SHP77 (cell line): ENCODE measurements around the gene CMBL.

Source experiments
- DNase-seq, 2 experiments: peaks; one replicate each; lab custom pipeline; 2025; lab: John Stamatoyannopoulos, UW

Gene CMBL

DNA sequence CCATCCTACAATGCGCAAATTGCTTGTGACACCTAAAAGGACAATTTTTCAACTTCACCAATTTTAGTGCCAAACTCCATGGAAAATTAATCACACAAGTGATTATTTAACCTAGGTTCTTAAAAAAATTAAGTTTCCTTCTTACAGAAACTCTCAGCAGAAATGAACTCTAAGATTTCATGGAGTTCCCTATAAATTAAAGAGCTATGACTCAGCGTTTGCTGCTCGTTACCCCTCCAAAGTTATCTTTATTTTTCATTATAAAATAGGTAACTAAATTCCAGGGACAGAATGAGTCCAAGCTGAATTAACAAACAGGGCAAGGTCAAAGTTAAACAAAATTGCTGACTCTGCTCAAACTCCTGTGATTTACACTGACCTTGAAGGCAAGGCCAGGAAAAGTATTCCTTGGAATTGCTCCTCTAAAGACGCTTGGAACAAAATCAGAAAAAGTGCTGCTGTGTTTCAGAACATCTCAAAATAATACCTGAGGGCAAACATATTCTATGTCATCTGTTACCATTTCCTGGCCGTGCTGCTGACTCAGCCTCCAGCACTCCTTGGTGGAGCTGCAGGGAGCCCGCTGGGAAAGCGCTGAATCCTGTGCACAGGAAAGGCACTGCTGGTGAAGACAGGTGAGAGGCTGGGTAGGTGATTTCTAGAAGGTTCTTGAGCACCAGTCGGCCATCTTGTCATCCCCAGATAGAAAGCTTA, 2.5 kb upstream of the CMBL start:
- peak in 1 of 2 experiments; percentile 32 for DNase-seq

GRCh38 chr5:10308844-10309243, 1.1 kb upstream of the CMBL start:
- DNase-seq: no peak

DNA sequence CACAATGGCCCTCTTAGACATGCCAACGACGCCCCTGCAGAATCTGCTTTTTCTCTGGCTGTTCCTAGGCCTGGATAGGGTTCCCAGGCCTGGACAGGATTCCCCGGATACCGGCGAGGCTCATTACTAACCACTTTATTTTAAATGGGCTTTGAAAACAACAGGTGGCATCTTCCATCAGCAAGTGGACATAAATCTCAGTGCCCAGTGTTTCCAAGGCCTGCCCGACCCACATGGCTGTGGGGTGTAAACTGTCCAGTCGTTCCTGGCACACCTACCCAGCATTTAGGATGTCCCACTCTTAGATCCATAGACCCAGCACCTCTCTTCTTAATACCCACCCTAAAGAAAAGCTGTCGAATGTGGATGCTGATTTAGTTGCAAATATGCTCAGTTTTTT, 896 bp downstream of the CMBL start:
- DNase-seq: no peak

DNA sequence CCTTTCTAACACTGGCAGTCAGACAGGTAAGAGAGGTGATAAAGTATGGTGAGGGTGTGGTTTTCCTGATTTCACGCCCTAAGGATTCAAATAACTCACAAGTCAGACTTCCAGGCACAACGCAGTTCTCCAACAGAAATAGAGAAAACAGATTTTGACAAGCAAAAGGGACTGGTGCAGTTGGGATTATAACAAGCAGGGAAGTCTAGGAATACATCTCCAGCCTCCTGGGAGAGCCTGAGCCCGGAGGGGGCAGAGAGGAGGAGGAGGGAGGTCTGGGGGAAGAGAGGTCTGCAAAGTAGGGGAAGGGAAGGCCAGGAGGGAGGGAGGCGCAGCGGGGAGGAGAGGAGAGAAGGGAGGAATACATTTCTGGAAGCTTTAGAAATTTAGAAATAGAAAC, 1.6 kb downstream of the CMBL start:
- no peak for DNase-seq

GRCh38 chr5:10304932-10305331, 2.8 kb downstream of the CMBL start:
- DNase-seq: peak; percentile 28 to 44

- DNase-seq: no peak
These were observed 4.0 kb downstream of the CMBL start for GRCh38 chr5:10303699-10304170.

DNA sequence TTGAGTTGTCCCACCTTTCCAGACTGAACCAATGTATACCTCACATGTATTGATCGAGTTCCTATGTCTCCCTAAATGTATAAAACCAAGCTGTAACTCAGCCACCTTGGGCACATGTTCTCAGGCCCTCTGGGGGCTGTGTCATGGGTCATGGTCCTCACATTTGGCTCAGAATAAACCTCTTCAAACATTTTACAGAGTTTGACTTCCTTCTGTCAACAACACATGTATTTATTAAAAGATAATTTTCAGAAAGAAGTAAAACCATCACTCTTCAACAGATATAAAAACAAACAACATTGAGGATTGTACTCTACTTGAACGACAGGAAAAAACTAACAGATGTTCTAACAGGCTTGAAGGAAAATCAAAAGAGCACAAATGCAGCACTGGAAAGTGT, 4.5 kb downstream of the CMBL start:
- no peak for DNase-seq

DNA sequence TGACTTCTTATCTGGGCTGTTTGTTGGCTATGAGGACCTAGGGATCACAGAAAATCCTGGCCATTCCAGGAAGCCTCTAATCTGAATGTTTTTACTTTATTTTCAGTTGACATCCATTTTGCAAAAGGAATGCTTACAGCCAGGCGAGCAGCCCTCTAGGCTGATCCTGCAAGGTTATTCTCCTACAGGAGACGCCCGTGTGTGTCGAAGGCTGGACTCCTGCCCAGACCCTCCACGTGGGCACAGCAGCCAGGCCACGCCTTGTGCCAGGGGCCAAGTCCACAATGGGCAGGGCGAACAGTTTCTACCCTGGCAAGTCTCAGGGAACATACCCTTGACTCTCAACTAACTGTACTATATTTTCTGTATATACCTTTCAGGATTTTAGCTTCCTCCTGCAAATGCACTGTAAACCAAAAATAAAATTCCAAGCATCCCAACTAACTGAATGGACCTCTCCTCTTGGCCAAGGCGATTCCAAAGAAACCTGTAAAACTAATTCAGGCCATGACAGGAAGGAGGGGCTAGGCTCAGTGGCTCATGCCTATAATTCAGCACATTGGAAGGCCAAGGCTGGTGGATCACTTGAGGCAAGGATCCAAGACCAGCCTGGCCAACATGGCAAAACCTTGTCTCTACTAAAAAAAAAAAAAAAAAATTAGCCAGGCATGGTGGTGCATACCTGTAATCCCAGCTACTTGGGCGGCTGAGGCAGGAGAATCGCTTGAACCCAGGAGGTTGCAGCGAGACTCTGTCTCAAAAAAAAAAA, 5.7 kb downstream of the CMBL start:
- DNase-seq: peak; percentile 17 to 71

GRCh38 chr5:10301266-10301665, 6.4 kb downstream of the CMBL start:
- DNase-seq: peak; percentile 41 to 60

- no peak for DNase-seq
These were observed 7.5 kb downstream of the CMBL start for GRCh38 chr5:10300246-10300645.

GRCh38 chr5:10297646-10298204, 10.0 kb downstream of the CMBL start:
- DNase-seq: no peak

DNA sequence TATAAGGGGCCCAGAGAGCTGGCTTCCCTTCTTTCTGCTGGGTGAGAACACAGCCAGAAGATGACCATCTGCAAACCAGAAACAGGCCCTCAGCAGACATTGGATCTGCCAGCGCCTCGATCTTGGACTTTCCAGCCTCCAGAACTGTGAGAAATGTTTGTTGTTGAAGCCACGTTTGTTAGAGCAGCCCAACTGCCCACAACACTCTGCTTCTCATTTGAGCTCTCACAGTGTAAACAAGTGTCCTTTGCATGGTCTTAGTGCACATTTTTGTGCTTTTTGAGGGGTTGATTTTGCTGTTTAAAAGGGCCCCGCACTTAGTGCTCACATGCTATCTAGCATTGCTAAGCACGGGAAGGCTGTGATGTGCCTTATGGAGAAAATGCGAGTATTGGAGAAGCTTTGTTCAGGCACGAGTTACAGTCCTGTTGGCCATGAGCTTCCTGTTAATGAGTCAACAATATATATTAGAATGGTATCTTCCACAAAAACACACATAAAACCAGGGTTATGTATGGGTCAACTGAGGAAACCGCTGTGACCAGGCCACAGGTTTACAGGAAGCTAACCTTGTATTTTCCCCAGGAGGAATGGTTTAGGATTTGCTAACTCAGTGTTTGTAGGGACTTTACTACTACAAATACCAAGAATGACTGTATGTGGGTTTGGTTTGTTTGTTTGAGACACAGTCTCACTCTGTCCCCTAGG, 11.9 kb downstream of the CMBL start:
- no peak for DNase-seq

DNA sequence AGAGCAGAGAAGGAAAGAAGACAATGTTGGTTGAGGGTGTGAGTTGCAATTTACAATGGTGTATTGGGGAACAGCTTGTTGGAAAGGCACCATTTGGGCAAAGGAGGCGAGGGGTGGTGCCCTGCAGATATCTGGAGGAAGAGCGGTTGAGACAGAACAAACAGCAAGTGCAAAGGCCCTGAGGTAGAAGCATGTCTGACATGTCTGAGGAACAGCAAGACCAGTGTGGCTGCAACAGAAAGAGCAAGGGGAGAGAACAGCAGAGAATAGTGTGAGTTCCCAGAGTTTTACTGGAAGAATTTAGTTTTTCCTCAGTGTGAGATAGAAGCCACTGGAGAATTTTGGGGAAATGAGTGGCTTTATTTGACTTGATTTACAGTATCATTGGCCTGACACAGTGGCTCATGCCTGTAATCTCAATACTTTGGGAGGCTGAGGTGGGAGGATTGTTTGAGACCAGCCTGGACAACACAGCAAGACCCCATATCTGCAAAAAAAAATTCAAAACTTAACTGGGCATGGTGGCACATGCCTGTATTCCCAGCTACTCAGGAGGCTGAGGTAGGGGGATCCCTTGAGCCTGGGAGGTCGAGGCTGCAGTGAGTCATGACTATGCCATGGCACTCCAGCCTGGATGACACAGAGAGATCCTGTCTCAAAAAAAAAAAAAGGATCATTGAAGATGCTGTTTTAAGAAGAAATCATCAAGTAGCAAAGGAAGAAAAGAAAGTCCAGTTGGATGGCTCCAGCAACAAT, 13.6 kb downstream of the CMBL start:
- DNase-seq: no peak

DNA sequence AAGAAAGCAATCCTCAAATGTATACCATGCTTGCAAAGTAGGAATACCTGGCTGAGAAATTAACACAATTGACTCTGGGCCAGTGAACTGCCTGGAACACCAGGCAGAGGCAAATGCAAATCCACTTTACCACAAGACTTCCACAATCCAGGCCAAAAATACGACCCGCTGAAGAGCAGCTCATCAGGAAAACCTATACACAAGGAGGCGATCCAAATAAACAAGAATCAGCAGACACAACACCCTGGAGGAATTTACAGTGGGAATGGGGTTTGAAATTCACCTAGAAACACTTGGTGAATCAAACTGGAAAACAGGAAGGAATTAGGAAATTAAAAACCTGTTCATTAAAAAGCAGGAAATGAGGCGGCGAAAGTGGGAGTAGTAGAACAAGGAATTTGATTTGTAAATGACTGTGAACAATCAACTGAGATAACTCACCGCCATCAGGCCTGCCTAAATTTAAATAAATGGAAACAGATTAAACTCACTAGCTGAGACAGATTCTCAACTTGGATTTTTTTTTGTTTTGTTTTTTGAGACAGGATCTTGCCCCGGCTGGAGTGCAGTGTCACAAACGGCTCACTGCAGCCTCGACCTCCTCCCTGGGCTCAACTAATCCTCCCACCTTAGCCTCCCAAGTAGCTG, 15.9 kb downstream of the CMBL start:
- no peak for DNase-seq

GRCh38 chr5:10290438-10290837, 17.3 kb downstream of the CMBL start:
- DNase-seq: no peak

DNA sequence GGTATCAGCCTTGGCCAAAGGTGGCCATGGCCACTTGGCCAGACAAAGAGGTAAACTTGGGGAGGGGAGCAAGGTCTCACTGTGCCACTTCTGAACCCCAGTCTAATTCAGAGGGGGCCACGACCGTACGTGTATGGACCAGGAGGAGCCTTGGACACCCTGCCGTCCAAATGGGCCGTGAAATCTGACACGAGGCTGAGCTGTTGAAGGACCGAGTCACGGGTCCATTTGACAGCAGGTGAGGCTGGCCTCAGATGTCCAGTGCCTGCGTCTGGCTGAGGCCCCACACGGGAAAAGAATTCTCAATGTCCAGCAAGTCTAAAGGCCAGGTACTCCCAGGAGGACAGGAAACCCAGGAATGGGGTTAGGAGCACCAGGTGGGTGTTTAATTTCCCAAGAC, 17.7 kb downstream of the CMBL start:
- no peak for DNase-seq

DNA sequence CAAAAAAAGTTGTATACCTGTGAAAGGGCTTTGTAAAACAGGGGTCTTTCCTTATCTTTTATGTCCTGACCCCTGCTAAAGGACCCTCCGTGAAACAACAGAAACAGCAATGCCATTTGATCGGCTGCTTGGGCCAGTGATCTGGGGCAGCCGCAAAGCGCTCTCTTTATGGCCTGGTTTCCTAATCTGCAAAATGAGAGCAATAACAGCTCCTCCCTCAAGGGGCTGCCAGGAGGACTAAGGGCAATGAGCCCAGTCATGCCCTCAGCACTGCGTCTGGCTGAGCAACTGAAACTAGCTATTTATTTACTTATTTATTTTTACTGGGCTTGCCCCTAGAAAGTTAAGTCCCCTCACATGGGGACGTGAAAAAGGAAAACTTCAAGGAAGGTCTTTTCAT, 18.3 kb downstream of the CMBL start:
- DNase-seq: peak in 1 of 2 experiments; percentile 70

DNA sequence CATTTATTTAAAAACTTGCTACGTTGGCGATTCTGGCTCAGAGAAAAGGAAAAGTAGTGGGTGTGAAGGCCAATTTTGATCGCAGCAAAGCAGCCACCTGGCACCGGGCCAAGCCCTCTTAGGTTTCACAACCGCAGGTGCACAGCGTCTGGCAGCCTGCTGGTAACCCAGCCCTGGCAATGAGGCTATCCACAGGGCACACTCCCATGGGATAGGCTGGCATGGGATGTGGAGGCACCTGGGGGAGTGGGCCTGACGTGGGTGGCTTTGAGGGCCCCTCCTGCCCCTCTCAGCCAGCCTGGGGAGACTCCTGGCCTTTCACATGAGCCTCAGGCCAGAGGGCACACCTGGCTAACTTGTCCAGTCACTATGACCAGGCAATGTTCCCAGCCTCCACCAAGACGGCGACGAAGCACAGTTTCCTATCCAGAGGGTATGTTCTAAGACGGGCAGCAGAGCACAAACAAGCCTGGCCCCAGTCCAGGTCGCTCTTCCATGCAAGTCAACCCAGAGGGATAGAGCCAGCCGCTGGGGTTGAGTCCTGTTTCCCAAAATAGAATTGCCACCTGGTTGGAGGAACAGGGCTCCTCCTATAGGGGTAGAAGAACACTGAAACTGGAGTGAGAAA, 19.0 kb downstream of the CMBL start:
- DNase-seq: peak; percentile 97 to 99

DNA sequence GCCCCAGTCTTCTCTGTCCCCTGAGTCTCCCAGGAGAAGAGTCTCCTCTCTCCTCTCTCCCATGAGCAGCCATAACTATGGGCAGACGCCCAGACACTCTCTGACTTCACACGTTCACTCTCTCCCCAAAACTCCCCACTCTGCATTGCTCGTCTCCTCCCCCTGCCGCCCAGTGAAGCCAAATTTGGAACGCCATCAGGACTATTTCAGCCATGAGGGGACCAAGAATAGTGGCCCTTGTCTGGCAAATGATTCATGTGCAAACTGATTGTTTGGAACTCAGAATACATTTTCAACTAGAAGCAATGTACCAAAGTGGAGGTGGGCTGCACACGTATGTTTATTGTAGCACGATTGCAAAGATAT, 20.9 kb downstream of the CMBL start:
- DNase-seq: peak in 1 of 2 experiments; percentile 54

DNA sequence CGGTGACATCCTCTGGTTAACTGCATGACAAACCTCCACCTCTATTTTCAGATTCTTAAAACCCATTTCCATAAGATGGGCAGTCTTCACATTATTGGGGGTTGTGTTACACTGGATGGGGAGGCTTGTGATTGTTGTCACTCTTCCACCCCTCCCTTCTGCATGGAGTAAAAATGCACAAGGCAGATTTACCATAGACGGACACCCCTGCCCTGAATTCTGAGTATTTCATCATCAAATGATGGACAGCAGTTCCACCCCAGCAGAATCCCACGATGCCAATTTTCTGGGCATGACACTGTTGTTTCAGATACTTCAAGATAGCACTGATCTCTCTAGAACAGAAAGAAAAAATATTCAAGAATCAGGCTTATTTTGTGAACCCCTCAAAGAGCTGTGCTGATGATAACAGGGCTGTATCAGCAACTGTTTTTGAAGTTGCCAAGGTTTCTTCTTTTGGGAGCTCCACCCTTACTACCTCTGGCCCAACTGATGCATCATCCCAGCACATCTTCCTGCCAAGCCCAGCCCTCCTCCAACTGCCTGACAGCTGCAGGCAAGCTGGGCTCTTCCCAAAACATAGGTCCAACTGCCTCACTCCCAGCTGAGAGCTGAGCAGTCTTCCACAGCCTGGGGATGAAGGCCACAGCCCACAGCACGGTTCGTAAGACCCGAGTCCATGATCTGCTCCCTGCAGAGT, 21.4 kb downstream of the CMBL start:
- DNase-seq: peak; percentile 34 to 54
